ENCODE results near the gene TMIE. TPM values are rescaled to one million over a fixed set of nuclear protein-coding genes. Genes with fewer than 3 reads are reported as not detected.

TMIE gene
- total RNA-seq, 1 experiment from 2014 or later, result not detected

- no peak for TF ChIP-seq CTCF (IDR thresholded peaks at IDR 0.05; ENCODE audit: insufficient read depth in 1 of 2, low read depth in 1 of 2, low read length in 1 of 2, severe bottlenecking in 1 of 2, unreplicated experiment in 1 of 2)
- no peaks in the 10 kb centered on the region for H3K27me3 Mint-ChIP-seq (ENCODE audit: insufficient read depth, unreplicated experiment)
- H3K27me3 ChIP-seq (replicated peaks; ENCODE audit: control insufficient read depth, insufficient read depth, low read length), result no peaks in the 10 kb centered on the region
- POLR2A ChIA-PET, result no interaction called here
- H3K4me3 Mint-ChIP-seq (ENCODE audit: unreplicated experiment), result no peak overlapping the region
- no peak for DNase-seq
- no peaks in the 10 kb centered on the region for H3K36me3 Mint-ChIP-seq (ENCODE audit: insufficient read depth, unreplicated experiment)
- H3K4me1 ChIP-seq, result no peaks in the 10 kb centered on the region
- intact Hi-C loops (cut with micrococcal nuclease; ENCODE audit: unreplicated experiment), result no loop called here
- H3K27ac Mint-ChIP-seq (ENCODE audit: unreplicated experiment), result no peak overlapping the region
- H3K4me3 ChIP-seq (ENCODE audit: low read depth, low read length), result no peak overlapping the region
- H3K36me3 ChIP-seq (ENCODE audit: control insufficient read depth, insufficient read depth, low read length), result no peaks in the 10 kb centered on the region
- H3K4me1 Mint-ChIP-seq (ENCODE audit: low read depth, unreplicated experiment), result no peaks in the 10 kb centered on the region
- CTCF ChIA-PET, result no interaction called here
- peaks cover under 1% of the 10 kb centered on the region for H3K9me3 Mint-ChIP-seq (ENCODE audit: unreplicated experiment)
- no TSS peak for BruUV-seq (replicated peaks)
- H3K9me3 ChIP-seq, result no peaks in the 10 kb centered on the region
Measured at GRCh38 chr3:46756642-46757041, 55.5 kb downstream of the TMIE start.

GRCh38 chr3:46759239-46760167, 58.3 kb downstream of the TMIE start:
- Histone ChIP-seq H3K36me3 (ENCODE audit: control insufficient read depth, insufficient read depth, low read length) (no peaks in the 10 kb centered on the region), H3K4me1 (no peaks in the 10 kb centered on the region), H3K9me3 (0 out of 2 replicates have a peak, but pooled peaks cover 9% of the 10 kb centered on the region), H3K4me3 (ENCODE audit: low read depth, low read length) (no peak overlapping the region), H3K27me3 (replicated peaks; ENCODE audit: control insufficient read depth, insufficient read depth, low read length) (no peaks in the 10 kb centered on the region)
- no TSS peak for BruUV-seq (replicated peaks)
- POLR2A ChIA-PET, result no interaction called here
- no peaks in the 10 kb centered on the region for H3K4me1 Mint-ChIP-seq (ENCODE audit: low read depth, unreplicated experiment)
- intact Hi-C loops (cut with micrococcal nuclease; ENCODE audit: unreplicated experiment), result no loop called here
- no peak overlapping the region for H3K4me3 Mint-ChIP-seq (ENCODE audit: unreplicated experiment)
- H3K36me3 Mint-ChIP-seq (ENCODE audit: insufficient read depth, unreplicated experiment), result no peaks in the 10 kb centered on the region
- H3K27me3 Mint-ChIP-seq (ENCODE audit: insufficient read depth, unreplicated experiment), result no peaks in the 10 kb centered on the region
- no peak for TF ChIP-seq CTCF (IDR thresholded peaks at IDR 0.05; ENCODE audit: insufficient read depth in 1 of 2, low read depth in 1 of 2, low read length in 1 of 2, severe bottlenecking in 1 of 2, unreplicated experiment in 1 of 2)
- no peak overlapping the region for H3K27ac Mint-ChIP-seq (ENCODE audit: unreplicated experiment)
- H3K9me3 Mint-ChIP-seq (ENCODE audit: unreplicated experiment), result peaks cover 25% of the 10 kb centered on the region
- CTCF ChIA-PET, result no interaction called here
- no peak for DNase-seq

Other genes starting within 250 kb of the TMIE start
- not detected in 2 replicates for gene LTF, start 236.5 kb upstream of the TMIE start, total RNA-seq (2022)
- gene RTP3, start 203.4 kb upstream of the TMIE start, total RNA-seq (2022), result not detected in 2 replicates
- gene LRRC2, start 135.1 kb upstream of the TMIE start, total RNA-seq (2022), result 0.21 and 0.27 TPM in 2 replicates
- gene FAM240A, start 88.9 kb upstream of the TMIE start, total RNA-seq (2022), result not detected in 2 replicates
- 11.2 and 15.2 TPM in 2 replicates for gene ALS2CL, start 7.7 kb upstream of the TMIE start, total RNA-seq (2022)
- gene PRSS50, start 16.5 kb downstream of the TMIE start, total RNA-seq (2022), result not detected in 2 replicates
- gene MYL3, start 162.1 kb downstream of the TMIE start, total RNA-seq (2022), result 13.0 and 13.8 TPM in 2 replicates
- 5.1 and 6.8 TPM in 2 replicates for gene PTH1R, start 176.3 kb downstream of the TMIE start, total RNA-seq (2022)

Measured in Caco-2 (cell line).